ENCODE measurements around the gene SUPT16H. TPM values are rescaled to one million over a fixed set of nuclear protein-coding genes. Genes with fewer than 3 reads are reported as not detected.

SUPT16H gene
- total RNA-seq, 1 experiment from 2014 or later = 196 TPM

- H3K4me3 ChIP-seq (ENCODE audit: low read depth, low read length, poor library complexity, severe bottlenecking) = no peak overlapping the region
- peaks cover 100% of the 10 kb centered on the region for H3K36me3 ChIP-seq (ENCODE audit: insufficient read depth, low read length, poor library complexity, severe bottlenecking)
- no peak overlapping the region for H3K27ac ChIP-seq (ENCODE audit: low read depth, low read length, poor library complexity, severe bottlenecking)
- ChIA-PET CTCF (no interaction called here), POLR2A (ENCODE audit: low non-redundant PET) (no interaction called here)
- intact Hi-C loops (cut with micrococcal nuclease; ENCODE audit: unreplicated experiment) = no loop called here
- no TSS peak for BruUV-seq (replicated peaks)
- TF ChIP-seq EZH2 (IDR thresholded peaks at IDR 0.05; ENCODE audit: borderline replicate concordance, low read depth, low read length, poor library complexity, severe bottlenecking) (no peak), CTCF (conservative IDR thresholded peaks at IDR 0.05; ENCODE audit: low read depth, low read length) (no peak)
- no peaks in the 10 kb centered on the region for H3K9me3 ChIP-seq (ENCODE audit: low read depth, low read length, poor library complexity, severe bottlenecking)
- DNase-seq (ENCODE audit: low spot score) = no peak
- no peaks in the 10 kb centered on the region for H3K27me3 ChIP-seq (replicated peaks; ENCODE audit: insufficient read depth, low read depth, low read length, poor library complexity)
- no peaks in the 10 kb centered on the region for H3K4me1 ChIP-seq (ENCODE audit: insufficient read depth, low read length, poor library complexity, severe bottlenecking)
These were observed 42.9 kb upstream of the SUPT16H start for GRCh38 chr14:21426692-21427091.

GRCh38 chr14:21419528-21419927, 35.7 kb upstream of the SUPT16H start:
- no peak overlapping the region for H3K27ac ChIP-seq (ENCODE audit: low read depth, low read length, poor library complexity, severe bottlenecking)
- intact Hi-C loops (cut with micrococcal nuclease; ENCODE audit: unreplicated experiment) = no loop called here
- TF ChIP-seq CTCF (conservative IDR thresholded peaks at IDR 0.05; ENCODE audit: low read depth, low read length) (no peak), EZH2 (IDR thresholded peaks at IDR 0.05; ENCODE audit: borderline replicate concordance, low read depth, low read length, poor library complexity, severe bottlenecking) (no peak)
- ChIA-PET CTCF (no interaction called here), POLR2A (ENCODE audit: low non-redundant PET) (no interaction called here)
- no peaks in the 10 kb centered on the region for H3K9me3 ChIP-seq (ENCODE audit: low read depth, low read length, poor library complexity, severe bottlenecking)
- DNase-seq (ENCODE audit: low spot score) = no peak
- no peaks in the 10 kb centered on the region for H3K27me3 ChIP-seq (replicated peaks; ENCODE audit: insufficient read depth, low read depth, low read length, poor library complexity)
- no peaks in the 10 kb centered on the region for H3K4me1 ChIP-seq (ENCODE audit: insufficient read depth, low read length, poor library complexity, severe bottlenecking)
- BruUV-seq (replicated peaks) = no TSS peak
- H3K36me3 ChIP-seq (ENCODE audit: insufficient read depth, low read length, poor library complexity, severe bottlenecking) = peaks cover 73% of the 10 kb centered on the region
- no peak overlapping the region for H3K4me3 ChIP-seq (ENCODE audit: low read depth, low read length, poor library complexity, severe bottlenecking)

GRCh38 chr14:21415329-21415728, 31.5 kb upstream of the SUPT16H start:
- Histone ChIP-seq H3K27ac (ENCODE audit: low read depth, low read length, poor library complexity, severe bottlenecking) (no peak overlapping the region), H3K9me3 (ENCODE audit: low read depth, low read length, poor library complexity, severe bottlenecking) (no peaks in the 10 kb centered on the region), H3K4me3 (ENCODE audit: low read depth, low read length, poor library complexity, severe bottlenecking) (no peak overlapping the region), H3K4me1 (ENCODE audit: insufficient read depth, low read length, poor library complexity, severe bottlenecking) (no peaks in the 10 kb centered on the region), H3K27me3 (replicated peaks; ENCODE audit: insufficient read depth, low read depth, low read length, poor library complexity) (no peaks in the 10 kb centered on the region), H3K36me3 (ENCODE audit: insufficient read depth, low read length, poor library complexity, severe bottlenecking) (peaks cover 72% of the 10 kb centered on the region)
- CTCF ChIA-PET = no interaction called here
- POLR2A ChIA-PET (ENCODE audit: low non-redundant PET) = no interaction called here
- intact Hi-C loops (cut with micrococcal nuclease; ENCODE audit: unreplicated experiment) = no loop called here
- TF ChIP-seq EZH2 (IDR thresholded peaks at IDR 0.05; ENCODE audit: borderline replicate concordance, low read depth, low read length, poor library complexity, severe bottlenecking) = no peak
- no peak for TF ChIP-seq CTCF (conservative IDR thresholded peaks at IDR 0.05; ENCODE audit: low read depth, low read length)
- BruUV-seq (replicated peaks) = no TSS peak
- no peak for DNase-seq (ENCODE audit: low spot score)

Data from A673 (cell line).